SHP77 (cell line): ENCODE results near the gene NTNG1.
"Not testable (repeated sequence)": the region's sequence is repeated elsewhere in the genome, so short reads cannot be mapped to it uniquely, and the experiment has no call there.

Experiments used
- DNase-seq, 2 experiments: peaks; one replicate each; lab custom pipeline; 2025; lab: John Stamatoyannopoulos, UW

Gene NTNG1

GRCh38 chr1:107145637-107146036, 4.8 kb downstream of the NTNG1 start:
- DNase-seq, result no peak

- DNase-seq, result peak; percentile 51 to 70
Observed at GRCh38 chr1:107147843-107148242, 7.0 kb downstream of the NTNG1 start.

GRCh38 chr1:107149946-107150345, 9.1 kb downstream of the NTNG1 start:
- no peak for DNase-seq

DNA sequence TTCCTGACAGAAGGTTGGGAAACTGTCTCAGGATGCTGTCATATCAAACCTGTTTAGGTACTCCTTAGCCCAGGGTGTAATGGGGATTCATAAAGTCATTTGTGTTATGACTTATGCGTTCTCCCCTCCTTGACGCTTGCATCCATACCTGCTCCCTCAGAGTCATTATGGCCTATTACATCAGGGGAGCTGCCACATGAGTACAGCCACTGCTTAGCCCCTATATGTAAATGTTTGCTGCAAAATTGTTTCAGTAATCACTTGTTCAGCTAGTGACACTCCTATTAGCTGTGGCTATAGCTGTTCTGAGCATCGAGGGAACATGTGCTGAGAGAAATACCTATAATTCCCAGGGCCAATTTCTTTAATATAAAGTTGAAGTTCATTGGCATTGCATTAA, 10.5 kb downstream of the NTNG1 start:
- DNase-seq, result no peak

DNA sequence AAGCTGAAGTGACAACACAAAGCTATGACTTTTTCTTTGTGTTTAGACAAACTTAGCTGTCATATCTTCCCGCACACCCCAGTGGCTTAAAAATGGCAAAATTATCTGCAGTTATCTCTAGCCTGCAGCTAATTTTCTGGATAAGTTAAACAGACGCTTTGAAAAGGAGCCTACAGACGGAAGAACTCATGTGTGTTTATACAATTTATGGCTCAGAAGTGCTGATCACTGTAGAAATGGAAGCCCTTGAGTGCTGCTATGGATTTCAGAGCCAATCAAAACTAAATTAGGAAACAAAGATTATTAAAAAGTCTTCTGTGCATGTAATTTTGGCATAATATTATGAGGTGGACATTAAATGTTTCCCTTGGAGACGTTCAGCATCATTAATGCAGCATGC, 11.6 kb downstream of the NTNG1 start:
- no peak for DNase-seq

GRCh38 chr1:107153014-107153413, 12.2 kb downstream of the NTNG1 start:
- DNase-seq, result no peak

GRCh38 chr1:107158496-107158895, 17.7 kb downstream of the NTNG1 start:
- DNase-seq, result no peak

- DNase-seq, result no peak
Observed at GRCh38 chr1:107158991-107159390, 18.2 kb downstream of the NTNG1 start.

DNA sequence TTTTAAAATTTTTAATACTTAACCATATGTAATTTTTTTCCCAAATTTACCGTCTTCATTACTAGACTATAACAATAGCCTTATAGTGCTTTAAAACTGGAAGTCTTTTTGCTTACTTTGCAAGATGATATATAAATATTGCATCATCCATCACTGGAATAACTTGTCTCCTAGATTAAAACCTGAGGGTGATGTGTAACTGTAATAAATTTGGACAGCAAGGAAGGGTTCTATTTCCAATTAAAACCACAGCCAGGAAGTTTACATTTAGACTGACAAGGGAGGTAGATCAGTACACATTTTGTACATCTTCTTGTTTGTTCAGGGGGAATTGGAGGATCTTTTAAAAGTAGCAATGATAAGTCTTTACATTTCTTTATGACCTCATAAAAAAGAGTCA, 21.9 kb downstream of the NTNG1 start:
- peak in 1 of 2 experiments; percentile 11 for DNase-seq

DNA sequence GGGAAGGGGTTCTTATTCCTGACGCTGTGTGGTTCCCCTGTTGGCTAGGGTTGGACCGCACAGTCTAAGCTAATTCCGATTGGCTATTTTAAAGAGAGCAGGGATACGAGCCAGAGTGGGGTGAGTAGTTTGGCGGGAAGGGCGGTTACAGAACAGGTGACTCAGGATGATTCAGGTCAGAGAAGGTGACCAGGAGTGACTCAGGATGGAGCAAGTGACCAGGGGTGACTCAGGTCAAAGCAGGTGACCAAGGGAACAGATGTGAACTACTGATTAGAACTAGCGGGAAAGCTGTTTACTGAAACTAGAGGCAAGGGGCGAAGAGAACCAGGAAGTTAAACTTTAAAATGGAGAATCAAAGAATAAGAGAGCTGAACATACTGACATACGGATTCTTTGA, 24.1 kb downstream of the NTNG1 start:
- DNase-seq, result not testable (repeated sequence)

DNA sequence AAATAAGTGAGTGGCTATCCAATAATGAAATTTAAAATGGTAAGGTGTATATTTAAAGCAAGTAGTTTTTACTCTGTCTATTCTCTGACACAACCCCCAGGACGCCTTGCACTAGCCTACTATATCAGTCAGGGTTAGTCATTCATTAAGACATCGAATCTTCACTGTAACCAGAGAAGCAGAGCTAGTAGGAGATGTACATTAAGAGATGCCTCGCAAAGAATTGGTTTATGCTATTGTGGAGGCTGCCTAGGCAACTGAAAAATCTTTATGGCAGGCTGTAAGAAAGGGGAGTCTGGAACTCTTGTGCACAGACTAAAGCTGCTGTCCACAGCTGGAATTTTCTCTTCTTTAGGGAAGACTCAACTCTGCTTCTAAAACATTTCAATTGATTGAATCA, 28.8 kb downstream of the NTNG1 start:
- DNase-seq, result no peak

- no peak for DNase-seq
Observed at GRCh38 chr1:107171333-107171732, 30.5 kb downstream of the NTNG1 start.

DNA sequence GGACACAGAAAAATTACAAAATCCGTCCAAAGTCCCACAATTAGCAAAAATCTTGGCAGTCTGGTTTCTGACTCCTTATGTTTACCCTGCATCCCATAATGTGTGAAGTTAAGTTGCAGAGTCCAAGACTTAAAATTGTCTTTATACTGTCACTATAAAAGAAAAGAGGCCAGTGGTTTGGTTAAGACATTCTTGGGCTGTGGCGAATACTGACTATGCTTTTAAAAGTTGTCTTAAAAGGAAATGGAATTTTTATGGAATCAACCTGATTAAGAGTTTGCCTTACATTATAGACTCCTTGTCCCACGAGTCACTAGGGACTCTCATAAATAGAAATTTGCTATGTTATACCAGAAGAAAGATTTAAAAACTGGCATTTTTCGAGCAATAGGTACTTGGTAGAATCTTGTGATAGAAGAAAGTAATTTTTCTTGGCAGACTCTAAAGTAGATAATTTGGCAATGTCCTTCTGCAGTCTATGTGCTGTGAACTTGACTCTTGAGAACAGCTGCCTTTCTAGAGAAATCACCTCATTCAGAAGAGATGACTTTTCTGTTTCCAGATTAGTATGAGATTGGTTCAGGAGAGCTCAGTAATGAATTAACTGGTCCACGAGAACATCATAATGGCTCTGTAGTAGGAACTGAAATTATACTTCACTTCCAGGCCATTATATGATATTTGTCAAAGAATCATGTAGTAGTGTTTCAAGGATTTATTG, 31.8 kb downstream of the NTNG1 start:
- no peak for DNase-seq

- DNase-seq, result no peak
Observed at GRCh38 chr1:107175102-107175909, 34.5 kb downstream of the NTNG1 start.

- DNase-seq, result no peak
Observed at GRCh38 chr1:107181253-107181969, 40.6 kb downstream of the NTNG1 start.

- DNase-seq, result no peak
Observed at GRCh38 chr1:107183011-107183410, 42.2 kb downstream of the NTNG1 start.

- no peak for DNase-seq
Observed at GRCh38 chr1:107184888-107185287, 44.0 kb downstream of the NTNG1 start.

- DNase-seq, result no peak
Observed at GRCh38 chr1:107187399-107187798, 46.6 kb downstream of the NTNG1 start.

- no peak for DNase-seq
Observed at GRCh38 chr1:107188160-107188559, 47.3 kb downstream of the NTNG1 start.

GRCh38 chr1:107194380-107194779, 53.5 kb downstream of the NTNG1 start:
- DNase-seq, result no peak

DNA sequence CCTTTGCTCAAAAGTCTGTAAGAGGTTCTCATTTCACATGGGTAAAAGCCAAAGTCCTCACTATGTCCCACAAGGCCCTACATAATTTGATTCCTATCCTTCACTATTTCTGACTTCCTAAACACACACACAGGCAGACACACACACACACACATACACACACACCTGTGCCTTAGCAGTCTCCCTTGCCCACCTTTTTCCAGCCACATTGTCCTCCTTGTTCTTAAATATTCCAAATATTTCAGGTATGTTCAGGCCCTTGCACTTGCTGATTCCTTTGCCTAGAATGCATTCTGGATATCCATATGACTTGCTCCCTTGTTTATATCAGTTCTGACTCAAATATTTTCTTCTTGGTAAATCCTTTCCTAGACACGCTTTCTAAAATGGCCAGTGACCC, 54.6 kb downstream of the NTNG1 start:
- no peak for DNase-seq

- peak; percentile 2 to 9 for DNase-seq
Observed at GRCh38 chr1:107196973-107197562, 56.2 kb downstream of the NTNG1 start.
